MCF 10A (cell line): ENCODE measurements around the gene CEP120. TPM values are rescaled to one million over a fixed set of nuclear protein-coding genes. Genes with fewer than 3 reads are reported as not detected.
A peak's percentile ranks its signal among the peaks of the same experiment; 100 is the strongest.
"Not testable (repeated sequence)": the region's sequence is repeated elsewhere in the genome, so short reads cannot be mapped to it uniquely, and the experiment has no call there.

Experiments used
- BruUV-seq: library from RNA; stranded (reverse); fragments of 400-500 nt; replicated peaks from 2 replicates; lab custom pipeline; 2021; lab: Mats Ljungman, UMichigan
- CTCF ChIA-PET: fragments of 300-600 bp; sonication (Branson Sonifier 250); formaldehyde crosslinking; extraction: SDS; loops from one replicate; lab custom pipeline; 2021; ENCODE audit warnings: antibody characterized with exemption, inconsistent platforms; lab: Yijun Ruan, JAX
- POLR2A ChIA-PET: fragments of 300-600, 350-650 bp; sonication (Branson Sonifier 250); formaldehyde crosslinking; extraction: SDS; loops from one replicate; lab custom pipeline; 2020; ENCODE audit warnings: antibody characterized with exemption, inconsistent platforms; lab: Yijun Ruan, JAX
- DNase-seq: peaks from one replicate; pipeline ENCODE4 v3.0.0-alpha.2; 2018; ENCODE audit not compliant: unreplicated experiment
- H3K27ac Mint-ChIP-seq: one replicate; pipeline ENCODE4 v1.8.0; 2022; ENCODE audit warnings: mild to moderate bottlenecking, low read depth, mixed read lengths; ENCODE audit not compliant: unreplicated experiment
- H3K27me3 Mint-ChIP-seq: one replicate; pipeline ENCODE4 v1.8.0; 2022; ENCODE audit warnings: mixed read lengths; ENCODE audit not compliant: insufficient read depth, unreplicated experiment
- H3K36me3 Mint-ChIP-seq: one replicate; pipeline ENCODE4 v1.8.0; 2022; ENCODE audit warnings: mild to moderate bottlenecking, moderate library complexity, mixed read lengths; ENCODE audit not compliant: insufficient read depth, unreplicated experiment
- H3K4me1 Mint-ChIP-seq: one replicate; pipeline ENCODE4 v1.8.0; 2022; ENCODE audit warnings: mixed read lengths; ENCODE audit not compliant: insufficient read depth, unreplicated experiment
- H3K4me3 Mint-ChIP-seq: one replicate; pipeline ENCODE4 v1.8.0; 2022; ENCODE audit warnings: mild to moderate bottlenecking, moderate library complexity, mixed read lengths; ENCODE audit not compliant: unreplicated experiment
- H3K9me3 Mint-ChIP-seq: one replicate; pipeline ENCODE4 v1.8.0; 2022; ENCODE audit warnings: mixed read lengths; ENCODE audit not compliant: unreplicated experiment
- intact Hi-C: fragments of 100-400 bp; cut with micrococcal nuclease; formaldehyde crosslinking; loops from 2 replicates; pipeline ENCODE4 v1.14.1; 2022
- total RNA-seq: library from RNA; stranded (reverse); gene quantifications from 2 replicates; pipeline ENCODE4 v1.2.3, GENCODE V29; 2022
- TF ChIP-seq, protein P1 (sequence below): fragments of 200-600 bp; IDR thresholded peaks from one replicate; pipeline ENCODE4 v1.8.0; 2022; ENCODE audit warnings: antibody characterized with exemption, mild to moderate bottlenecking; ENCODE audit not compliant: unreplicated experiment

The CEP120 gene
- total RNA-seq, 1 experiment from 2014 or later = 54.5 TPM

DNA sequence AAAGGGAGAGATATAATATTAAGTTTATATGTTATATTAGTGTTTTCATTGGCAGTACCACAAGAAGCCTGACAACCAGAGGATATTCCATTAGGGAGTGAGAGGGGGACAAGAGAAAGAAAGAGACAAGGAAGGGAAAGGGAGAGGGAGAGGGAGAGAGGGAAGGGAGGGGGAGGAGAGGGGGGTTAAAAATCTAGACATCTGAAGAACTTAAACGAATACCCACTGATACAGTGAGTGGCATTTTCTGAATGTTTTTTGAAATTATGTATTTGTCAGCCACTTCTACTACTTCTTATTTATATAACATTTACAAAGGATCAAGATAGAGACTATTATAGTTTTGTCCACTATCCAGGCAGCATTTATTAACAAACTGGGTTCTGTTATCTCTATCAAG, 11.6 kb upstream of the CEP120 start:
- Mint-ChIP-seq H3K4me1 (peaks cover 7% of the 10 kb centered on the region), H3K27me3 (no peaks in the 10 kb centered on the region), H3K9me3 (no peaks in the 10 kb centered on the region), H3K27ac (no peak overlapping the region), H3K36me3 (no peaks in the 10 kb centered on the region), H3K4me3 (no peak overlapping the region)
- no TSS peak for BruUV-seq
- TF ChIP-seq, protein P1, sequence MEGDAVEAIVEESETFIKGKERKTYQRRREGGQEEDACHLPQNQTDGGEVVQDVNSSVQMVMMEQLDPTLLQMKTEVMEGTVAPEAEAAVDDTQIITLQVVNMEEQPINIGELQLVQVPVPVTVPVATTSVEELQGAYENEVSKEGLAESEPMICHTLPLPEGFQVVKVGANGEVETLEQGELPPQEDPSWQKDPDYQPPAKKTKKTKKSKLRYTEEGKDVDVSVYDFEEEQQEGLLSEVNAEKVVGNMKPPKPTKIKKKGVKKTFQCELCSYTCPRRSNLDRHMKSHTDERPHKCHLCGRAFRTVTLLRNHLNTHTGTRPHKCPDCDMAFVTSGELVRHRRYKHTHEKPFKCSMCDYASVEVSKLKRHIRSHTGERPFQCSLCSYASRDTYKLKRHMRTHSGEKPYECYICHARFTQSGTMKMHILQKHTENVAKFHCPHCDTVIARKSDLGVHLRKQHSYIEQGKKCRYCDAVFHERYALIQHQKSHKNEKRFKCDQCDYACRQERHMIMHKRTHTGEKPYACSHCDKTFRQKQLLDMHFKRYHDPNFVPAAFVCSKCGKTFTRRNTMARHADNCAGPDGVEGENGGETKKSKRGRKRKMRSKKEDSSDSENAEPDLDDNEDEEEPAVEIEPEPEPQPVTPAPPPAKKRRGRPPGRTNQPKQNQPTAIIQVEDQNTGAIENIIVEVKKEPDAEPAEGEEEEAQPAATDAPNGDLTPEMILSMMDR = no peak
- ChIA-PET POLR2A (interaction anchor here (0.6 to 2.5 kb wide), 2 partner anchors 12 to 55 kb away, joined by 3 to 16 read pairs; partner anchors contain the start of gene CEP120), CTCF (no interaction called here)
- DNase-seq = no peak
- intact Hi-C loops = no loop called here

DNA sequence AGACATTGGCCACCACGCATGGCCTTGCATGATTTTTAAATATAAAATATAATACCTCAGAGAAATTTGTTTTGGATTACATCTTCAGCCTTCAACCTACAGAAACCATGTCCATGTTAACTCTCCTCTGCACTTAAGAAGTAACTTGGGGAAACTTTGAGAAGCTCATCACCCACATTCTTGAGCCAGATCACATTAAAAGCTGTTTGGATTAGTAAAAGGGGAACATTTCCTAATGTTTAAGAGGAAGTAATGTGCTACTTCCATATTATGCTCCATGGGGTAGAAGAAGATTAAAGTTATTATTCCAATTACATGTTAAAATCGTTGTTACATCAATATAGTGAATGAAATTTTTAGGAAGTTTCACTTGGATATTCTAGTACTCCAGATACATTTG, 10.4 kb upstream of the CEP120 start:
- Mint-ChIP-seq H3K9me3 (no peaks in the 10 kb centered on the region), H3K27ac (no peak overlapping the region), H3K4me3 (no peak overlapping the region), H3K4me1 (peaks cover 11% of the 10 kb centered on the region), H3K27me3 (no peaks in the 10 kb centered on the region), H3K36me3 (no peaks in the 10 kb centered on the region)
- BruUV-seq = no TSS peak
- intact Hi-C loops = no loop called here
- DNase-seq = no peak
- TF ChIP-seq, protein P1 = no peak
- ChIA-PET POLR2A (interaction anchor here (0.8 to 2.5 kb wide), 6 partner anchors 11 to 625 kb away, joined by 3 to 16 read pairs (median 4); partner anchors contain the start of genes CEP120 and CSNK1G3), CTCF (interaction anchor here (0.5 to 1.6 kb wide), 5 partner anchors 10 to 113 kb away, joined by 3 to 9 read pairs (median 4); partner anchors contain the start of gene CEP120)

DNA sequence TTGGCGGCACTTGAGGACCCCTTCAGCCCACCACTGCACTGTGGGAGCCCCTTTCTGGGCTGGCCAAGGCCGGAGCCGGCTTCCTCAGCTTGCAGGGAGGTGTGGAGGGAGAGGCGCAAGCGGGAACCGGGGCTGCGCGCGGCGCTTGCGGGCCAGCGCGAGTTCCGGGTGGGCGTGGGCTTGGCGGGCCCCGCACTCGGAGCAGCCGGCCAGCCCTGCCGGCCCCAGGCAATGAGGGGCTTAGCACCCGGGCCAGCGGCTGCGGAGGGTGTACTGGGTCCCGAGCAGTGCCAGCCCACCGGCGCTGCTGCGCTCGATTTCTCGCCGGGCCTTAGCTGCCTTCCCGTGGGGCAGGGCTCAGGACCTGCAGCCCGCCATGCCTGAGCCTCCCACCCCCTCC, 7.2 kb upstream of the CEP120 start:
- H3K36me3 Mint-ChIP-seq, H3K9me3 Mint-ChIP-seq, H3K27me3 Mint-ChIP-seq, BruUV-seq, intact Hi-C loops, DNase-seq: not testable (repeated sequence)
- ChIA-PET POLR2A (interaction anchor here (0.7 to 5.7 kb wide), 14 partner anchors 10 to 175 kb away, joined by 3 to 76 read pairs (median 4); partner anchors contain the start of gene CSNK1G3), CTCF (interaction anchor here (1.1 to 2.8 kb wide), 2 partner anchors 180 kb away, joined by 3 to 9 read pairs; no protein-coding TSS in a partner anchor)
- H3K4me3 Mint-ChIP-seq = peak overlapping the region; percentile 7
- peak overlapping the region; percentile 75 for H3K27ac Mint-ChIP-seq
- H3K4me1 Mint-ChIP-seq = peaks cover 13% of the 10 kb centered on the region

DNA sequence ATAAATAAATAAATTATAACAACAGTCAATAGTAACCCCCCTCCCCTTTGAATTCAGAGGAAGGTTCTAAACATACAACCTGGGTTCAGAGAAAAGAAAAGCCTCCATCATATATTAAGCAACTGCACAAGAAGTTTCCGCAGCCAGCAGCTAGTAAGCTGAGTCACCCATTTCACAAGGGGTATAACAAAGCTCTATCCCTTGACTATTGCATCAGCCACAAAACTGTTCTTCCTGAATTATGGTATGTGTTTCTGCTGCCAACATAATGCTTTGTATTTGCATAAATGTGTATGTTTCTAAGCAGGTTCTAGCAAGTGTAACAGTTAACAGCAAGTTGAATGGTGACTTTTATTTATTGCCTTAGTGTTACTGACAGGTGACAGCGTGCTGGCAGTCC, 6.8 kb upstream of the CEP120 start:
- CTCF ChIA-PET = interaction anchor here (0.7 to 2.8 kb wide), 2 partner anchors 25 to 181 kb away, joined by 3 to 9 read pairs; no protein-coding TSS in a partner anchor
- no peaks in the 10 kb centered on the region for H3K36me3 Mint-ChIP-seq
- POLR2A ChIA-PET = interaction anchor here (0.6 to 5.7 kb wide), 15 partner anchors 10 to 175 kb away, joined by 3 to 76 read pairs (median 4); partner anchors contain the start of gene CSNK1G3
- DNase-seq = peak; percentile 99
- H3K9me3 Mint-ChIP-seq = no peaks in the 10 kb centered on the region
- TF ChIP-seq, protein P1 = no peak
- intact Hi-C loops = no loop called here
- H3K27me3 Mint-ChIP-seq = no peaks in the 10 kb centered on the region
- H3K4me1 Mint-ChIP-seq = peaks cover 13% of the 10 kb centered on the region
- TSS peak; percentile 53 for BruUV-seq
- H3K4me3 Mint-ChIP-seq = peak overlapping the region; percentile 7
- peak overlapping the region; percentile 75 for H3K27ac Mint-ChIP-seq
